OCI-LY7 (cell line): ENCODE results near the gene TPST2. TPM values are rescaled to one million over a fixed set of nuclear protein-coding genes. Genes with fewer than 3 reads are reported as not detected.

Experiments used
- BruUV-seq: library from RNA; stranded (reverse); fragments of 400-500 nt; replicated peaks from 2 replicates; lab custom pipeline; 2021; lab: Mats Ljungman, UMichigan
- CTCF ChIA-PET: fragments of 300-600 bp; sonication (Branson Sonifier 250); formaldehyde crosslinking; loops from one replicate; lab custom pipeline; 2022; ENCODE audit warnings: antibody characterized with exemption; ENCODE audit not compliant: unreplicated experiment; lab: Charles Lee
- POLR2A ChIA-PET: fragments of 300-600 bp; sonication (Branson Sonifier 250); formaldehyde crosslinking; loops from one replicate; lab custom pipeline; 2022; ENCODE audit warnings: antibody characterized with exemption; lab: Charles Lee
- DNase-seq: peaks from one replicate; pipeline ENCODE4 v3.0.0-alpha.2; 2015; ENCODE audit warnings: low spot score
- H2AFZ ChIP-seq: fragments of 200-600 bp; sonication (generic), shearing (Covaris generic); 2 replicates; pipeline ENCODE4 v1.6.1; 2014; ENCODE audit warnings: mild to moderate bottlenecking, antibody characterized with exemption, low read length, moderate library complexity
- H3K27ac ChIP-seq: fragments of 200-600 bp; sonication (generic); 2 replicates; pipeline ENCODE4 v1.5.1; 2014; ENCODE audit warnings: mixed run types, low read depth, mild to moderate bottlenecking, moderate library complexity, low read length, inconsistent platforms; ENCODE audit not compliant: poor library complexity, severe bottlenecking
- H3K36me3 ChIP-seq: fragments of 200-600 bp; sonication (generic); 2 replicates; pipeline ENCODE4 v1.6.1; 2014; ENCODE audit warnings: mild to moderate bottlenecking, antibody characterized with exemption, low read length, moderate library complexity, mixed read lengths; ENCODE audit not compliant: insufficient read depth
- H3K4me1 ChIP-seq: fragments of 200-600 bp; sonication (generic); 2 replicates; pipeline ENCODE4 v1.5.1; 2014; ENCODE audit warnings: mild to moderate bottlenecking, low read length; ENCODE audit not compliant: insufficient read depth, poor library complexity, severe bottlenecking
- H3K4me2 ChIP-seq: fragments of 200-600 bp; sonication (generic); 2 replicates; pipeline ENCODE4 v1.6.1; 2014; ENCODE audit warnings: mild to moderate bottlenecking, low read length
- H3K4me3 ChIP-seq: fragments of 200-600 bp; sonication (generic); 2 replicates; pipeline ENCODE4 v1.5.1; 2014; ENCODE audit warnings: mild to moderate bottlenecking, low read depth, low read length; ENCODE audit not compliant: poor library complexity, severe bottlenecking
- H3K79me2 ChIP-seq: fragments of 200-600 bp; sonication (generic); 2 replicates; pipeline ENCODE4 v1.6.1; 2016; ENCODE audit warnings: low read depth, mild to moderate bottlenecking, low read length, moderate library complexity, mixed read lengths; ENCODE audit not compliant: insufficient read depth
- H3K9me2 ChIP-seq: fragments of 200-600 bp; sonication (generic); 2 replicates; pipeline ENCODE4 v1.6.1; 2016; ENCODE audit warnings: mild to moderate bottlenecking, low read length, mixed read lengths; ENCODE audit not compliant: insufficient read depth
- H3K9me3 ChIP-seq: fragments of 200-600 bp; sonication (generic); 2 replicates; pipeline ENCODE4 v1.6.1; 2014; ENCODE audit warnings: mild to moderate bottlenecking, mixed run types, low read length, mixed read lengths
- H4K20me1 ChIP-seq: fragments of 200-600 bp; sonication (generic); 2 replicates; pipeline ENCODE4 v1.6.1; 2014; ENCODE audit warnings: mild to moderate bottlenecking, antibody characterized with exemption, low read length, moderate library complexity, mixed read lengths; ENCODE audit not compliant: insufficient read depth
- EZH2phosphoT487 ChIP-seq: fragments of 200-600 bp; sonication (generic); IDR thresholded peaks from 2 replicates; pipeline ENCODE4 v1.6.1; 2018; ENCODE audit warnings: low read depth, borderline replicate concordance, mild to moderate bottlenecking, mixed run types, antibody characterized with exemption, low read length, moderate library complexity, mixed read lengths
- intact Hi-C: fragments of 100-400 bp; cut with micrococcal nuclease; formaldehyde crosslinking; loops from one replicate; pipeline ENCODE4 v1.10.0; 2022; ENCODE audit not compliant: unreplicated experiment
- total RNA-seq, 2 experiments: library from RNA; depleted of rRNA in 1 of 2; stranded (reverse); fragments of >200 nt in 1 of 2; shearing (Covaris generic) in 1 of 2; gene quantifications; 2 replicates each; pipeline ENCODE4 v1.2.3, GENCODE V29; 2014 to 2022
- TF ChIP-seq, protein P1 (sequence below): fragments of 200-600 bp; sonication (generic); conservative IDR thresholded peaks from 2 replicates; pipeline ENCODE4 v1.5.1; 2014; ENCODE audit warnings: mild to moderate bottlenecking, antibody characterized with exemption, low read length, moderate library complexity, mixed read lengths

The TPST2 gene
- total RNA-seq, 2 experiments from 2014 or later = 12.5 to 19.1 TPM

DNA sequence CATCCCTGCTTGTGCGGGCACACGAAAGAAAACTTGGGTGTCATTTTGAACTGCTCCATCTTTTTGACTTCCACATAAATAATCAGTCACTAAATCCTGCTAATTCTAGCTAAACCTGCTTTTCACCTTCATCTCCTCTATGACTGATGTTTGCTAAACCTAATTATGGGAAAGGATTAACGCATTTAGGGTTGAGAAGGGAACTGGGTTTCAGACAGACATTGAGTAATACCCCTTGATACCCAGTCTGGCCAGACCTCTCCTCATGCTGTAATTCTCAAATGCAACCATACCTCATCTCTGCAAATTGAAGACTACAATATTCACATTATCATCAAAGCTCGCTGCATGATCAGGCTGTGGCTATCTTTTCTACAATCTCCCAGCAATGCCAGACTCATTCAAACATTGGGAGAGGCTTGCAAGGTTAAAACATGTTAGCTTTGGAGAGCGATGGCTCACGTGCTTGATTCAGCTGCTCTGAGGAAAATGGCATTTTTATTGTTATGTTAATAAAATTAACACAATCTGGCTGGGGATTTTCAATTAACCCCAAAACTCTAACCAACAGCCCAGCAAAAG, 108.7 kb downstream of the TPST2 start:
- Histone ChIP-seq H3K4me1 (peaks cover 84% of the 10 kb centered on the region), H2AFZ (peak overlapping the region; percentile 1; the same call in 1 of the 2 replicates)
- POLR2A ChIA-PET = interaction anchor here (0.6 to 6.0 kb wide), 11 partner anchors 10 to 192 kb away, joined by 3 to 34 read pairs (median 4); partner anchors contain the start of gene TFIP11

DNA sequence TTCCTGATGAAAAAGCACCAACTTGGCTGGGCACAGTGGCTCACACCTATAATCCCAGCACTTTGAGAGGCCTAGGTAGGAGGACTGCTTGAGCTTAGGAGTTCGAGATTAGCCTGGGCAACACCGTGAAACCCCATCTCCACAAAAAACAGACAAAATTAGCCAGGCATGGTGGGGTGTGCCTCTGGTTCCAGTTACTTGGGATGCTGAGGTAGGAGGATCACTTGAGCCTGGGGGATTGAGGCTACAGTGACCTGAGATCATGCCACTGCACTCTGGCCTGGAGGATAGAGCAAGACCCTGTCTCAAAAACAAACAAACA, 109.4 kb downstream of the TPST2 start:
- no peak for DNase-seq
- CTCF ChIA-PET = no interaction called here
- no peaks in the 10 kb centered on the region for H3K9me3 ChIP-seq
- TF ChIP-seq, protein P1, sequence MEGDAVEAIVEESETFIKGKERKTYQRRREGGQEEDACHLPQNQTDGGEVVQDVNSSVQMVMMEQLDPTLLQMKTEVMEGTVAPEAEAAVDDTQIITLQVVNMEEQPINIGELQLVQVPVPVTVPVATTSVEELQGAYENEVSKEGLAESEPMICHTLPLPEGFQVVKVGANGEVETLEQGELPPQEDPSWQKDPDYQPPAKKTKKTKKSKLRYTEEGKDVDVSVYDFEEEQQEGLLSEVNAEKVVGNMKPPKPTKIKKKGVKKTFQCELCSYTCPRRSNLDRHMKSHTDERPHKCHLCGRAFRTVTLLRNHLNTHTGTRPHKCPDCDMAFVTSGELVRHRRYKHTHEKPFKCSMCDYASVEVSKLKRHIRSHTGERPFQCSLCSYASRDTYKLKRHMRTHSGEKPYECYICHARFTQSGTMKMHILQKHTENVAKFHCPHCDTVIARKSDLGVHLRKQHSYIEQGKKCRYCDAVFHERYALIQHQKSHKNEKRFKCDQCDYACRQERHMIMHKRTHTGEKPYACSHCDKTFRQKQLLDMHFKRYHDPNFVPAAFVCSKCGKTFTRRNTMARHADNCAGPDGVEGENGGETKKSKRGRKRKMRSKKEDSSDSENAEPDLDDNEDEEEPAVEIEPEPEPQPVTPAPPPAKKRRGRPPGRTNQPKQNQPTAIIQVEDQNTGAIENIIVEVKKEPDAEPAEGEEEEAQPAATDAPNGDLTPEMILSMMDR = no peak
- TF ChIP-seq EZH2phosphoT487 = no peak
- H3K9me2 ChIP-seq = no peaks in the 10 kb centered on the region
- peaks cover 7% of the 10 kb centered on the region; the same call in 1 of the 2 replicates for H4K20me1 ChIP-seq
- peak overlapping the region; percentile 86 for H3K4me3 ChIP-seq
- peak overlapping the region; percentile 85 for H3K4me2 ChIP-seq
- POLR2A ChIA-PET = interaction anchor here (1.7 to 6.0 kb wide), 4 partner anchors 54 to 193 kb away, joined by 8 to 34 read pairs (median 16); no protein-coding TSS in a partner anchor
- H3K27ac ChIP-seq = peak overlapping the region; percentile 95
- no peak overlapping the region; the same call in 1 of the 2 replicates for H2AFZ ChIP-seq
- peaks cover 36% of the 10 kb centered on the region for H3K36me3 ChIP-seq
- intact Hi-C loops = loop anchor here (2.0 kb wide), 1 partner anchor 192 kb away; no protein-coding TSS in a partner anchor
- peaks cover 80% of the 10 kb centered on the region for H3K4me1 ChIP-seq
- no TSS peak for BruUV-seq
- H3K79me2 ChIP-seq = peaks cover 94% of the 10 kb centered on the region

More for the DNA sequence above, 108.7 kb downstream of the TPST2 start:
- Histone ChIP-seq H3K79me2 (peaks cover 94% of the 10 kb centered on the region), H4K20me1 (peaks cover 7% of the 10 kb centered on the region; the same call in 1 of the 2 replicates), H3K4me2 (peak overlapping the region; percentile 85), H3K4me3 (peak overlapping the region; percentile 86), H3K27ac (peak overlapping the region; percentile 95), H3K9me2 (no peaks in the 10 kb centered on the region), H3K36me3 (peaks cover 36% of the 10 kb centered on the region), H3K9me3 (no peaks in the 10 kb centered on the region)
- no TSS peak for BruUV-seq
- CTCF ChIA-PET = interaction anchor here (0.5 to 0.6 kb wide), 2 partner anchors 50 to 160 kb away, joined by 3 read pairs; no protein-coding TSS in a partner anchor
- intact Hi-C loops = loop anchor here (2.0 kb wide), 1 partner anchor 192 kb away; no protein-coding TSS in a partner anchor
- TF ChIP-seq EZH2phosphoT487 = no peak
- TF ChIP-seq, protein P1 = no peak; the same call in 1 of the 2 replicates
- no peak for DNase-seq
